ENCODE data around the gene SLC17A6.

SLC17A6 gene

GRCh38 chr11:22337596-22338485 lies at the start of gene SLC17A6:
Gene SLC17A6, plus strand, starts transcription at chr11:22338381. Its CDS starts 153 bp downstream, at chr11:22338534.
- FAIRE-seq, result no peak

GRCh38 chr11:22302368-22302767 lies 35.8 kb upstream of the SLC17A6 start:
- DNase-seq (ENCODE audit: insufficient read length, low spot score), result no peak
- no peak for FAIRE-seq

More at GRCh38 chr11:22337596-22338485, at the start of gene SLC17A6:
- no peak for DNase-seq (ENCODE audit: insufficient read length, low spot score)

- FAIRE-seq (no peak), DNase-seq (ENCODE audit: insufficient read length, low spot score) (peak; percentile 14)
Measured at GRCh38 chr11:22304337-22304961, 33.7 kb upstream of the SLC17A6 start.

GRCh38 chr11:22317656-22318055 lies 20.5 kb upstream of the SLC17A6 start:
- FAIRE-seq, result no peak
- no peak for DNase-seq (ENCODE audit: insufficient read length, low spot score)

GRCh38 chr11:22331771-22332170 lies 6.4 kb upstream of the SLC17A6 start:
- FAIRE-seq (no peak), DNase-seq (ENCODE audit: insufficient read length, low spot score) (no peak)

GRCh38 chr11:22336587-22336986 lies 1.6 kb upstream of the SLC17A6 start:
- DNase-seq (ENCODE audit: insufficient read length, low spot score), result no peak

GRCh38 chr11:22339611-22340010 lies 1.4 kb downstream of the SLC17A6 start:
- DNase-seq (ENCODE audit: insufficient read length, low spot score), result no peak
- no peak for FAIRE-seq

More at GRCh38 chr11:22336587-22336986, 1.6 kb upstream of the SLC17A6 start:
- FAIRE-seq, result no peak

- DNase-seq (ENCODE audit: insufficient read length, low spot score) (no peak), FAIRE-seq (no peak)
Measured at GRCh38 chr11:22340235-22340634, 2.1 kb downstream of the SLC17A6 start.

GRCh38 chr11:22340701-22341587 lies 2.8 kb downstream of the SLC17A6 start:
- DNase-seq (ENCODE audit: insufficient read length, low spot score) (no peak), FAIRE-seq (no peak)

- FAIRE-seq (no peak), DNase-seq (ENCODE audit: insufficient read length, low spot score) (no peak)
Measured at GRCh38 chr11:22341588-22341931, 3.4 kb downstream of the SLC17A6 start.

GRCh38 chr11:22342211-22343031 lies 4.2 kb downstream of the SLC17A6 start:
- DNase-seq (ENCODE audit: insufficient read length, low spot score) (no peak), FAIRE-seq (no peak)

GRCh38 chr11:22343032-22343324 lies 4.8 kb downstream of the SLC17A6 start:
- FAIRE-seq, result no peak
- no peak for DNase-seq (ENCODE audit: insufficient read length, low spot score)

GRCh38 chr11:22343371-22344032 lies 5.3 kb downstream of the SLC17A6 start:
- FAIRE-seq (no peak), DNase-seq (ENCODE audit: insufficient read length, low spot score) (peak; percentile 2)

GRCh38 chr11:22344081-22344480 lies 5.9 kb downstream of the SLC17A6 start:
- FAIRE-seq (no peak), DNase-seq (ENCODE audit: insufficient read length, low spot score) (no peak)

- FAIRE-seq (no peak), DNase-seq (ENCODE audit: insufficient read length, low spot score) (no peak)
Measured at GRCh38 chr11:22346282-22346681, 8.1 kb downstream of the SLC17A6 start.

- FAIRE-seq (no peak), DNase-seq (ENCODE audit: insufficient read length, low spot score) (no peak)
Measured at GRCh38 chr11:22347857-22348487, 9.8 kb downstream of the SLC17A6 start.

- FAIRE-seq (no peak), DNase-seq (ENCODE audit: insufficient read length, low spot score) (no peak)
Measured at GRCh38 chr11:22349491-22349890, 11.3 kb downstream of the SLC17A6 start.

GRCh38 chr11:22359295-22359694 lies 21.1 kb downstream of the SLC17A6 start:
- DNase-seq (ENCODE audit: insufficient read length, low spot score) (no peak), FAIRE-seq (no peak)

GRCh38 chr11:22371160-22371559 lies 33.0 kb downstream of the SLC17A6 start:
- FAIRE-seq, result no peak
- DNase-seq (ENCODE audit: insufficient read length, low spot score), result no peak
